Activated gamma-delta T cell treated with Interleukin-2 at 50 U/mL for 16 hours (primary cell): Measurements from ENCODE around the gene ADAMTS14.

Experiments
- DNase-seq: peaks from one replicate; pipeline ENCODE4 v3.0.0-alpha.2; 2020

The ADAMTS14 gene

GRCh38 chr10:70797840-70798239 is 125.5 kb downstream of the ADAMTS14 start:
- DNase-seq: no peak

GRCh38 chr10:70799124-70799523 is 126.8 kb downstream of the ADAMTS14 start:
- no peak for DNase-seq

- DNase-seq: no peak
Measured at GRCh38 chr10:70801854-70802253, 129.5 kb downstream of the ADAMTS14 start.

- no peak for DNase-seq
Measured at GRCh38 chr10:70803775-70804420, 131.6 kb downstream of the ADAMTS14 start.

- DNase-seq: no peak
Measured at GRCh38 chr10:70804421-70804808, 132.1 kb downstream of the ADAMTS14 start.

GRCh38 chr10:70805619-70806215 is 133.4 kb downstream of the ADAMTS14 start:
- DNase-seq: no peak

GRCh38 chr10:70806841-70807240 is 134.5 kb downstream of the ADAMTS14 start:
- no peak for DNase-seq

- no peak for DNase-seq
Measured at GRCh38 chr10:70807556-70807955, 135.2 kb downstream of the ADAMTS14 start.

- DNase-seq: no peak
Measured at GRCh38 chr10:70809011-70809611, 136.8 kb downstream of the ADAMTS14 start.

- DNase-seq: no peak
Measured at GRCh38 chr10:70809726-70810125, 137.4 kb downstream of the ADAMTS14 start.

- no peak for DNase-seq
Measured at GRCh38 chr10:70810967-70811366, 138.7 kb downstream of the ADAMTS14 start.

GRCh38 chr10:70811881-70812280 is 139.6 kb downstream of the ADAMTS14 start:
- DNase-seq: no peak
